Measurements from ENCODE around the gene TRAPPC2. TPM values are rescaled to one million over a fixed set of nuclear protein-coding genes. Genes with fewer than 3 reads are reported as not detected.

The TRAPPC2 gene
- total RNA-seq, 1 experiment from 2014 or later = 19.5 TPM

DNA sequence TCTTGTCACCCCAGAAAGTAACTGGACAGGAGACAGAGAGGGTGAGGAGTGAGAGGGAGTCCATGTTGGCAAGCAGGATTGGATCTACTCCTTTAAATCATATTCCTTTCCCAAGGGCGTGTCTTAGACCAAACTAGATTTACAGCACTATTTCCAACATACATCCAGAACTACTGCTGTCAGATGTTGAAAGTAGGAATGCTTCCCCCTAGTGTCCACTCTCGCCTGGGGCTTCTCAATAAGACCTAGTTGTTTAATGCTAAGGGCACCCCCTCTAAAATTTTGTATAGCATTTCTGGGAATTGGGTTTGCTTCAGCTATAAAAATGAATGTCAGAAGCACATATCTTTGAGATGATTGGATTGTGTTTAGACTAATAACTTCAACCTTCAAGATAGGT is 13.4 kb upstream of the TRAPPC2 start:
- Histone ChIP-seq H3K4me3 (ENCODE audit: low read depth, low read length, poor library complexity, severe bottlenecking) (no peak overlapping the region), H3K27ac (ENCODE audit: low read depth, low read length, poor library complexity, severe bottlenecking) (no peak overlapping the region), H3K36me3 (ENCODE audit: insufficient read depth, low read length, poor library complexity, severe bottlenecking) (peaks cover 9% of the 10 kb centered on the region), H3K4me1 (ENCODE audit: insufficient read depth, low read length, poor library complexity, severe bottlenecking) (no peaks in the 10 kb centered on the region), H3K27me3 (replicated peaks; ENCODE audit: insufficient read depth, low read depth, low read length, poor library complexity) (no peaks in the 10 kb centered on the region), H3K9me3 (ENCODE audit: low read depth, low read length, poor library complexity, severe bottlenecking) (no peaks in the 10 kb centered on the region)
- no peak for TF ChIP-seq EZH2 (IDR thresholded peaks at IDR 0.05; ENCODE audit: borderline replicate concordance, low read depth, low read length, poor library complexity, severe bottlenecking)
- TF ChIP-seq, protein P1, sequence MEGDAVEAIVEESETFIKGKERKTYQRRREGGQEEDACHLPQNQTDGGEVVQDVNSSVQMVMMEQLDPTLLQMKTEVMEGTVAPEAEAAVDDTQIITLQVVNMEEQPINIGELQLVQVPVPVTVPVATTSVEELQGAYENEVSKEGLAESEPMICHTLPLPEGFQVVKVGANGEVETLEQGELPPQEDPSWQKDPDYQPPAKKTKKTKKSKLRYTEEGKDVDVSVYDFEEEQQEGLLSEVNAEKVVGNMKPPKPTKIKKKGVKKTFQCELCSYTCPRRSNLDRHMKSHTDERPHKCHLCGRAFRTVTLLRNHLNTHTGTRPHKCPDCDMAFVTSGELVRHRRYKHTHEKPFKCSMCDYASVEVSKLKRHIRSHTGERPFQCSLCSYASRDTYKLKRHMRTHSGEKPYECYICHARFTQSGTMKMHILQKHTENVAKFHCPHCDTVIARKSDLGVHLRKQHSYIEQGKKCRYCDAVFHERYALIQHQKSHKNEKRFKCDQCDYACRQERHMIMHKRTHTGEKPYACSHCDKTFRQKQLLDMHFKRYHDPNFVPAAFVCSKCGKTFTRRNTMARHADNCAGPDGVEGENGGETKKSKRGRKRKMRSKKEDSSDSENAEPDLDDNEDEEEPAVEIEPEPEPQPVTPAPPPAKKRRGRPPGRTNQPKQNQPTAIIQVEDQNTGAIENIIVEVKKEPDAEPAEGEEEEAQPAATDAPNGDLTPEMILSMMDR (conservative IDR thresholded peaks at IDR 0.05; ENCODE audit: low read depth, low read length) = peak; percentile 61
- CTCF ChIA-PET = interaction anchor here (0.6 kb wide), 1 partner anchor 82 kb away, joined by 6 read pairs; no protein-coding TSS in a partner anchor
- peak; percentile 62 for DNase-seq (ENCODE audit: low spot score)
- POLR2A ChIA-PET (ENCODE audit: low non-redundant PET) = no interaction called here
- intact Hi-C loops (cut with micrococcal nuclease; ENCODE audit: unreplicated experiment) = loop anchor here (1.0 to 5.0 kb wide), 2 partner anchors 90 to 241 kb away; no protein-coding TSS in a partner anchor
- no TSS peak for BruUV-seq (replicated peaks)

- intact Hi-C loops (cut with micrococcal nuclease; ENCODE audit: unreplicated experiment) = no loop called here
- H3K9me3 ChIP-seq (ENCODE audit: low read depth, low read length, poor library complexity, severe bottlenecking) = no peaks in the 10 kb centered on the region
- no peak overlapping the region for H3K27ac ChIP-seq (ENCODE audit: low read depth, low read length, poor library complexity, severe bottlenecking)
- ChIA-PET CTCF (no interaction called here), POLR2A (ENCODE audit: low non-redundant PET) (no interaction called here)
- TF ChIP-seq EZH2 (IDR thresholded peaks at IDR 0.05; ENCODE audit: borderline replicate concordance, low read depth, low read length, poor library complexity, severe bottlenecking) = no peak
- TF ChIP-seq, protein P1 (conservative IDR thresholded peaks at IDR 0.05; ENCODE audit: low read depth, low read length) = no peak
- H3K36me3 ChIP-seq (ENCODE audit: insufficient read depth, low read length, poor library complexity, severe bottlenecking) = peaks cover 7% of the 10 kb centered on the region
- no peaks in the 10 kb centered on the region for H3K4me1 ChIP-seq (ENCODE audit: insufficient read depth, low read length, poor library complexity, severe bottlenecking)
- H3K4me3 ChIP-seq (ENCODE audit: low read depth, low read length, poor library complexity, severe bottlenecking) = no peak overlapping the region
- no peak for DNase-seq (ENCODE audit: low spot score)
- H3K27me3 ChIP-seq (replicated peaks; ENCODE audit: insufficient read depth, low read depth, low read length, poor library complexity) = no peaks in the 10 kb centered on the region
- BruUV-seq (replicated peaks) = no TSS peak
Measured at GRCh38 chrX:13742397-13743176, 8.2 kb upstream of the TRAPPC2 start.

- H3K4me3 ChIP-seq (ENCODE audit: low read depth, low read length, poor library complexity, severe bottlenecking) = no peak overlapping the region
- no TSS peak for BruUV-seq (replicated peaks)
- CTCF ChIA-PET = no interaction called here
- H3K27ac ChIP-seq (ENCODE audit: low read depth, low read length, poor library complexity, severe bottlenecking) = no peak overlapping the region
- intact Hi-C loops (cut with micrococcal nuclease; ENCODE audit: unreplicated experiment) = no loop called here
- TF ChIP-seq, protein P1 (conservative IDR thresholded peaks at IDR 0.05; ENCODE audit: low read depth, low read length) = no peak
- TF ChIP-seq EZH2 (IDR thresholded peaks at IDR 0.05; ENCODE audit: borderline replicate concordance, low read depth, low read length, poor library complexity, severe bottlenecking) = no peak
- POLR2A ChIA-PET (ENCODE audit: low non-redundant PET) = no interaction called here
- H3K9me3 ChIP-seq (ENCODE audit: low read depth, low read length, poor library complexity, severe bottlenecking) = no peaks in the 10 kb centered on the region
- no peak for DNase-seq (ENCODE audit: low spot score)
- peaks cover 7% of the 10 kb centered on the region for H3K36me3 ChIP-seq (ENCODE audit: insufficient read depth, low read length, poor library complexity, severe bottlenecking)
- no peaks in the 10 kb centered on the region for H3K4me1 ChIP-seq (ENCODE audit: insufficient read depth, low read length, poor library complexity, severe bottlenecking)
- no peaks in the 10 kb centered on the region for H3K27me3 ChIP-seq (replicated peaks; ENCODE audit: insufficient read depth, low read depth, low read length, poor library complexity)
Measured at GRCh38 chrX:13741695-13742094, 7.3 kb upstream of the TRAPPC2 start.
